ENCODE results near the gene OR5K4.
A peak's percentile ranks its signal among the peaks of the same experiment; 100 is the strongest.

OR5K4 gene

GRCh38 chr3:98353554-98353953, at the start of gene OR5K4:
OR5K4 (plus strand) TSS chr3:98353854; CDS start chr3:98353854, 0 bp downstream.
- no peak for DNase-seq

- no peak for DNase-seq
Observed at GRCh38 chr3:98322101-98322500, 31.6 kb upstream of the OR5K4 start.

GRCh38 chr3:98322686-98323085, 31.0 kb upstream of the OR5K4 start:
- DNase-seq = no peak

DNA sequence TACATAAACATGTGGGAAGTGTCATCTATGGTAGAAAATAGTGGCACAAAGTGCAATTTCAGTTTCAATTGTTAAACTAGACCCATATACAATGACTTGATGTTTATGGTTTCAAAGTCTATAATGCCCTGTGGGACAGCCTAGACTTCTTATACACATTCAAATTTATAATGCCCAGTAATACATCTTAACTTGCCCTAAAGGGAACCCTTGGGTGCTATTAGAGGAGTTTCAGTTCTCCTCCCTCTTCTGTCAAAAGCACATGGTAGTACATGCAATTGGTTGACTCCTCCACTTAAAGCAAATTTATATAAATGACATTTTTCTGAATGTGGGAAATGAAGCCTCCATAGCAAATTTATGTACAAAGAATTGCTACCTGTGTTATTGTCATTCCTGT, 30.2 kb upstream of the OR5K4 start:
- no peak for DNase-seq

- DNase-seq = no peak
Observed at GRCh38 chr3:98325055-98325454, 28.6 kb upstream of the OR5K4 start.

- no peak for DNase-seq
Observed at GRCh38 chr3:98326105-98326893, 27.4 kb upstream of the OR5K4 start.

GRCh38 chr3:98326945-98327344, 26.7 kb upstream of the OR5K4 start:
- no peak for DNase-seq

- no peak for DNase-seq
Observed at GRCh38 chr3:98328933-98329332, 24.7 kb upstream of the OR5K4 start.

DNA sequence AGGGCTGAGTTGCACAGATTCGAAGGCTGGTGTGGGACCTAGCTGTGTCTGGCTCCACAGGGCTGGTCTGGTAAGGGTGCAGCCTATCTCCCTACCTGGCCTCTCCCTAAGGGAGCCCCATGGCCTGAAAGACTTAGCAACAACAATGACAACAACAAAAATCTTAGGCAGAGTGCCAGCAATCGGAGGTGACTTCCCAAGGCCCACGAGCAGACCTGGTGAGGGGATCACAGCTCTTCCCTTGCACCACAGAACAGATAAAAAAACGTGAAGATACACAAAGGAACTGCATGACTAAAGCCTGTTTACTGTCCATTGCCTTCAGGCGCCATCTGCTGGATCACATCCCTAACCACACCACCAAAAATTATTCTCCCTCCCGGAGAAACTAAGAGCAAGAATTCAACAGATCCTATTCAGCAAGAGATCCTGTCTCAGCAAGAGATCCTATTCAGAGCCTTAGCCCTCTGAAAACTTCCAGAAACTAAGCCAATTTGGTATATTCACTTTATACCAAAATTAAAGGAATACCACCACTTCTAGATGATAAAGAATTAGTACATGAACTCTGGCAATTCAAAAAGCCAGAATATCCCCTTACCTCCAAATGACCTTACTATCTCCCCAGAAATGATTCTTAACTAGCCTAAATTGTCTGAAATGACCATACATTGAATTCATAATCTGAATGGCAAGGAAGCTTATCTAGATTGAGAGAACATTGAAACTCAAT, 24.1 kb upstream of the OR5K4 start:
- peak; percentile 82 for DNase-seq

- no peak for DNase-seq
Observed at GRCh38 chr3:98331329-98331728, 22.3 kb upstream of the OR5K4 start.

GRCh38 chr3:98333989-98334606, 19.6 kb upstream of the OR5K4 start:
- DNase-seq = no peak

GRCh38 chr3:98339031-98339430, 14.6 kb upstream of the OR5K4 start:
- DNase-seq = no peak

GRCh38 chr3:98341758-98342157, 11.9 kb upstream of the OR5K4 start:
- no peak for DNase-seq

GRCh38 chr3:98343647-98344507, 9.8 kb upstream of the OR5K4 start:
- DNase-seq = peak; percentile 83

- no peak for DNase-seq
Observed at GRCh38 chr3:98350082-98350481, 3.6 kb upstream of the OR5K4 start.

DNA sequence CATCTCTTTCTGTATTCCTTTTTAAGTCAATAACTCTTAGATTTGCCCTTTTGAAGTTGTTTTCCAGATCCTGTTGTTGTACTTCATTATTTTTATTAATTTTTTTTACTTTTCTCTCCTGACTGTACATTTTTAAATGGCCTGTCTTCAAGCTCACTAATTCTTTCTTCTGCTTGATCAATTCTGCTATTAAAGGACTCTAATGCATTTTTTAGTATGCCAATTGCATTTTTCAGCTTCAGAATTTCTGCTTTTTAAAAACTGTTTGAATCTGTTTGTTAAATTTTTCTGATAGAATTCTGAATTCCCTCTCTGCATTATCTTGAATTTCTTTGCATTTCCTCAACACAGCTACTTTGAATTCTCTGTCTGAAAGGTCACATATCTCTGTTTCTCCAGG, 5.6 kb downstream of the OR5K4 start:
- DNase-seq = no peak

DNA sequence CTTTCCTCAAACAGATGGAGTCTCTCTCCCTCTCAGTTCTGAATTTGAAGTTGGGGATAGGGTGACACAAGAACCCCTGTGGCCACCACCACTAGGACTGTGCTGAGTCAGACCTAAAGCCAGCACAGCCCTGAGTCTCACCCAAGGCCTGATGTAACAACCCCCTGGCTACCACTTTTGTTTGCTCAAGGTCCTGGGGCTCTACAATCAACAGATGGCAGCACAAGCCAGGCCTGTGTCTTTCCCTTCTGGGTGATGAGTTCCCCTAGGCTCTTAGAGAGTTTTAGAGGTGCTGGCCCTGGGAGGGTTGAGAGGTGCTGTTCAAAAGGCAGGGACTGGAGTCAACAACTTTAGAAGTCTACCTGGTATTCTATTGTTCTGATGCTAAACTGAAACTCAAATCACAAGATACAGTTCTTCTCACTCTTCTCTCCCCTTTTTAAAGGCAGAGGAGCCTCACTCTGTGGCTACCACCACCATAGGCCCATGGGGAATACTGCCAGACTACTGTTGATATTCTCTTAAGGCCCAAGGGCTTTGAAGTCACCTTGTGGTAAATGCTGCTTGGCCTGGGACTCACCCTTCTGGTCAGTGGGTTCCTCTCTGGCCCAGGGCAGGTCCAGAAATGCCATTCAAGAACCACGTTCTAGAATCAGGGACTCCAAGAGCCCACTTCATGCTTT, 6.5 kb downstream of the OR5K4 start:
- peak; percentile 30 for DNase-seq

GRCh38 chr3:98360681-98361080, 7.0 kb downstream of the OR5K4 start:
- DNase-seq = no peak

DNA sequence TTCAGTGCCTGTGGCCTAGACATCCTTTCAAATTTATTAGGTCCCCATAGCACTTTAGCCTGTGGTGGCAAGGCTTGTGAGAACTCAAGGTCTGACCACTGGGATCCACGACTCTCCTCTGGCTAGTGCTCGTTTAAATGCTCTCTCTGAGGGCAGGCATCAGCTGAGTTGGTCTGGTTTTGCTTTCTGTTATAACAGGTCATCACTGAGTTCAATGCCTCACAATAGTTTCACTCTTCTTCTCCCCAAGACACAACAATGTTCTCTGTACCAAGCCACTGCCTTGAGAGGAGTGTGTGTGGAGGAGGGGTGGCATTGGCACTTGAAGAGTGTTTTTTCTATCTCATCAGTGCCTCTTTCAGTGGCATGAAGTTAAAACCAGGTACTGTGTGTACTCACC, 7.6 kb downstream of the OR5K4 start:
- DNase-seq = no peak

DNA sequence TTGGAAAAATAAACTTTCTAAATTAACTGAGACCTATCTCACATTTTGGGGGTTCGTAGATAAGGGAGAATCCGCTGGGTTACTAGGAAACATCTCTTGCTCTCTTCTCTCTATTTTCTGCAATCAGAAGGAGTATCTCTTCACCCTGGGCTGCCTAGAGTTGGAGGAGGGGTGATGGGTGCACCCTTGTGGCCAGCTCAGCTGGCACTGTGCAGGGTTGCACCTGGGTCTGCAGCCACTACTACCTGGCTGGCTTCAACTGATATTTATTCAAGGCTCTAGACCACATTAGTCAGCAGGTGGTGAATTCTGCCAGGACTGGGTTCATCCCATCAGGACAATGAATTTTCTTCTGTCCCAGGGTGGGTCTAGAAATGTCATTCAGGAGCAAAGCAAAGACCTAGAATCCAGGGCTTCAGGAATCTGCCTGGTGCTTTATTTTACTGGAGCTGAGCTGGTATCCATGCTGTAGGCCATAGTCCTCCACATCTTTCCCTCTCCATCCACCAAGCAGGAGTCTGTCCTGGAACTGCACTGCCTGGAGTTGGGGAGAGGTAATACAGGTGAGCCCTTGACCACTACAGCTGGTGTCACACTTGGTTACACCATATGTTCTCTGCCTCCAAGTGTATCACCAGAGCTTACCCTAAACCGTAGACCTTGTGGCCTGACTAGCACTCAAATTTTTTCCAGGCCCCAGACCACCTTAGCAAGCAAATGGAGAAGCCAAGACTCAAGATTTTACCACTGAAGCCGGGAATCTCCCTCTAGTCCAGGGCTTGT, 14.0 kb downstream of the OR5K4 start:
- no peak for DNase-seq

DNA sequence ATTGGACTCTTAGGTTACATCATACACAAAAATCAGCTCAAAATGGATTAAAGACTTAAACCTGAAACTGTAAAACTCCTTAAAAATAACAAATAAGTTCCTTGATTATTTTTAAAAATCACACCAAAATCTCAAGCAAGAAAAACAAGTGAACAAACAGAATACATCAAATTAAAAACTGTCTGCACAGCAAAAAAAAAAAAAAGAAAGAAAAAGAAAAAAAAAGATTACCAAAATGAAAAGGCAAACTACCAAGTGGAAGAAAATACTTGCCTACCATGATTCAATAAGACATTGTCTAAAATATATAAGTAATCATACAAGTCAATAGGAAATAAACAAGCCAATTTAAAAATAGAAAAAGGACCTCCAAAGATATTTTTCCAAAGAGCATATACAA, 17.5 kb downstream of the OR5K4 start:
- DNase-seq = no peak

DNA sequence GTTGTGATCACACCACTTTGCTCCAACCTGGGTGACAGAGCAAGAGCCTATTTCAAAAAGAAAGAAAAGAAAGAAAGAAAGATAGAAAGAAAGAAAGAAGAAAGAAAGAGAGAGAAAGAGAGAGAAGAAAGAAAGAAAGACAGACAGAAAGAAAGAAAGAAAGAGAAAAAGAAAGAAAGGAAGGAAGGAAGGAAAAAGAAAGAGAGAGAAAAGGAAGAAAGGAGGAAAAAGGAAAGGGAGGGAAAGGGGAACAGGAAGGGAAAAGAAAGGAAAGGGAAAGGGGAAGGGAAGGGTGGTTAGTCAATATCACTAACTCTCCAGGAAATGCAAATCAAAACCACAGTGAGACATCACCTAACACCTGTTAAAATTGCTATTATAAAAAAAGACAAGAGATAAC, 18.2 kb downstream of the OR5K4 start:
- no peak for DNase-seq
